Panc1 (cell line): ENCODE measurements around the gene ATPAF2.

Source experiments
- POLR2AphosphoS5 ChIP-seq: IDR thresholded peaks from 2 replicates; pipeline ENCODE4 v1.6.1; 2012; ENCODE audit warnings: mild to moderate bottlenecking, low read depth, low read length, moderate library complexity
- TCF7L2 ChIP-seq: IDR thresholded peaks from 2 replicates; pipeline ENCODE4 v1.6.1; 2011; ENCODE audit warnings: mild to moderate bottlenecking, low read depth, low read length, inconsistent platforms
- TF ChIP-seq, protein P1 (sequence below): fragments of 450-650 bp; IDR thresholded peaks from 2 replicates; pipeline ENCODE4 v1.5.1; 2017; ENCODE audit warnings: mild to moderate bottlenecking
- TF ChIP-seq, protein P2 (sequence below), 2 experiments: IDR thresholded peaks; 2 replicates each; pipeline ENCODE4 v1.6.1; 2011 to 2012; ENCODE audit warnings: low read depth in 2 of 2, control low read depth in 1 of 2, low read length in 1 of 2, mild to moderate bottlenecking in 1 of 2, moderate library complexity in 1 of 2; ENCODE audit not compliant: insufficient read depth in 1 of 2

DNA sequence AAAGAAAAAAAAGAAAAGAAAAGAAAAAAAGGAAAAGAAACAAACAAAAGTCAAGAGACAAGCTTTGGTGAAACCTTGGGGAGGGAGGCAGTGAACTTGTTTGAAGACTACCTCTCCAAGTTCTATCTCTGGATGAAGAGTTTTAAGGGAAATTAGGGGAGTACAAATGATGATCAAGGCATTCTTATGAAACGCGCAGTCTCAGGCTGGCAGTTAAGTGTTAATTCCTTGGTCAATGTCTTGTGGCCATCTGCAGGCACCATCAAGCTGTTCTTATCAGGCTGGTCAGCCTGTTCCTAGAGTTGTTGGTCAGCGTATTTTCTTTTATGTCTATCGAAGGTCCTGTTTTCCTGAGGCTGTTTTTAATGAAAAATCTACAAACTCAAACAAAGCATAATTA lies 40.6 kb upstream of the ATPAF2 start:
- TF ChIP-seq, protein P1, sequence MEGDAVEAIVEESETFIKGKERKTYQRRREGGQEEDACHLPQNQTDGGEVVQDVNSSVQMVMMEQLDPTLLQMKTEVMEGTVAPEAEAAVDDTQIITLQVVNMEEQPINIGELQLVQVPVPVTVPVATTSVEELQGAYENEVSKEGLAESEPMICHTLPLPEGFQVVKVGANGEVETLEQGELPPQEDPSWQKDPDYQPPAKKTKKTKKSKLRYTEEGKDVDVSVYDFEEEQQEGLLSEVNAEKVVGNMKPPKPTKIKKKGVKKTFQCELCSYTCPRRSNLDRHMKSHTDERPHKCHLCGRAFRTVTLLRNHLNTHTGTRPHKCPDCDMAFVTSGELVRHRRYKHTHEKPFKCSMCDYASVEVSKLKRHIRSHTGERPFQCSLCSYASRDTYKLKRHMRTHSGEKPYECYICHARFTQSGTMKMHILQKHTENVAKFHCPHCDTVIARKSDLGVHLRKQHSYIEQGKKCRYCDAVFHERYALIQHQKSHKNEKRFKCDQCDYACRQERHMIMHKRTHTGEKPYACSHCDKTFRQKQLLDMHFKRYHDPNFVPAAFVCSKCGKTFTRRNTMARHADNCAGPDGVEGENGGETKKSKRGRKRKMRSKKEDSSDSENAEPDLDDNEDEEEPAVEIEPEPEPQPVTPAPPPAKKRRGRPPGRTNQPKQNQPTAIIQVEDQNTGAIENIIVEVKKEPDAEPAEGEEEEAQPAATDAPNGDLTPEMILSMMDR = no peak
- TF ChIP-seq, protein P2, sequence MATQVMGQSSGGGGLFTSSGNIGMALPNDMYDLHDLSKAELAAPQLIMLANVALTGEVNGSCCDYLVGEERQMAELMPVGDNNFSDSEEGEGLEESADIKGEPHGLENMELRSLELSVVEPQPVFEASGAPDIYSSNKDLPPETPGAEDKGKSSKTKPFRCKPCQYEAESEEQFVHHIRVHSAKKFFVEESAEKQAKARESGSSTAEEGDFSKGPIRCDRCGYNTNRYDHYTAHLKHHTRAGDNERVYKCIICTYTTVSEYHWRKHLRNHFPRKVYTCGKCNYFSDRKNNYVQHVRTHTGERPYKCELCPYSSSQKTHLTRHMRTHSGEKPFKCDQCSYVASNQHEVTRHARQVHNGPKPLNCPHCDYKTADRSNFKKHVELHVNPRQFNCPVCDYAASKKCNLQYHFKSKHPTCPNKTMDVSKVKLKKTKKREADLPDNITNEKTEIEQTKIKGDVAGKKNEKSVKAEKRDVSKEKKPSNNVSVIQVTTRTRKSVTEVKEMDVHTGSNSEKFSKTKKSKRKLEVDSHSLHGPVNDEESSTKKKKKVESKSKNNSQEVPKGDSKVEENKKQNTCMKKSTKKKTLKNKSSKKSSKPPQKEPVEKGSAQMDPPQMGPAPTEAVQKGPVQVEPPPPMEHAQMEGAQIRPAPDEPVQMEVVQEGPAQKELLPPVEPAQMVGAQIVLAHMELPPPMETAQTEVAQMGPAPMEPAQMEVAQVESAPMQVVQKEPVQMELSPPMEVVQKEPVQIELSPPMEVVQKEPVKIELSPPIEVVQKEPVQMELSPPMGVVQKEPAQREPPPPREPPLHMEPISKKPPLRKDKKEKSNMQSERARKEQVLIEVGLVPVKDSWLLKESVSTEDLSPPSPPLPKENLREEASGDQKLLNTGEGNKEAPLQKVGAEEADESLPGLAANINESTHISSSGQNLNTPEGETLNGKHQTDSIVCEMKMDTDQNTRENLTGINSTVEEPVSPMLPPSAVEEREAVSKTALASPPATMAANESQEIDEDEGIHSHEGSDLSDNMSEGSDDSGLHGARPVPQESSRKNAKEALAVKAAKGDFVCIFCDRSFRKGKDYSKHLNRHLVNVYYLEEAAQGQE (IDR thresholded peaks at IDR 0.05; ENCODE audit: insufficient read depth in 1 of 2, low read depth in 2 of 2, low read length in 1 of 2) = no peak
- TF ChIP-seq POLR2AphosphoS5 = no peak
- no peak for TF ChIP-seq TCF7L2
